Fibroblast of skin of back (primary cell): ENCODE data around the gene CYB5D1.
A peak's percentile ranks its signal among the peaks of the same experiment; 100 is the strongest.

Experiments used
- DNase-seq: peaks from one replicate; pipeline ENCODE4 v3.0.0-alpha.2; 2013

CYB5D1 gene

DNA sequence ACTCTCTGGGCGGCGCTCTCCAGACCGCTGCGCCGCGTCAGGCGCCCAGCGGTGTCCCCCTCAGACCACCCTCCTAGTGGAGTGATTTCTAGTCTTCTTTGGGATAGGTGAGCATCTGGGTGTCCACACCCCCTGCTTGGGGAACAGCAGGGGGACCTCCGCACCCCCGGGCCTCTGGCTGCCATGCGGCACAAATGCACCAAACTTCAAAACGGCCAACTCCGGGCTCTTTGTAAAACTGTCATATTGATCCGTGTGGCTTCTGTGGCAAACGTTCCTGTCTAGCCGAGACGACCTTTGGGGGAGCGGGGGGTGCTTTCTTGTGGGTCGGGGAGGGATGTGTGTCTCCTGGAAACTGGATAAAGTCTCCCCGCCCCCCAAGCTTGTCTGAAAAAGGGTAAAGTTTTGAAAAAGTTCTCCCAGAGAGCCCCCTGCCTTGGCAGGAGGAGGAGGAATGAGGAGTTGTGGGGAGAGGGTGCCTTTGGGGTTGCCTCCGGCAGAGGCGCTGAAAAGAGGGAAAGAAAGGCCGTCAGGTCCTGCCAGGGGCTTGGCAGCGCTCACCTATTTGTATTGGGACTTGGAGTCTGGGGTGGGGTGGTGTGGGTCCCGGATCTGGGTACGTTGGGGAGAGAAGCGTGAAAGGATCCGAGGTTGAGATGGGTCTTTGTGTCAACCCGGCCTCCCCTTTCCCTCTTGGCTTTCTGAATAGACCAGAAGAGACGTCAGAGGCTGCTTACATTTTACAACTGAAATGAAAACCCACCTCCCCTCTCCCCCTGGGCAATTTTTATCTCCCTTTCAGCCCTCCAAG is 28.6 kb downstream of the CYB5D1 start:
- DNase-seq, result peak; percentile 27

- DNase-seq, result no peak
Observed at GRCh38 chr17:7887038-7887481, 29.3 kb downstream of the CYB5D1 start.

DNA sequence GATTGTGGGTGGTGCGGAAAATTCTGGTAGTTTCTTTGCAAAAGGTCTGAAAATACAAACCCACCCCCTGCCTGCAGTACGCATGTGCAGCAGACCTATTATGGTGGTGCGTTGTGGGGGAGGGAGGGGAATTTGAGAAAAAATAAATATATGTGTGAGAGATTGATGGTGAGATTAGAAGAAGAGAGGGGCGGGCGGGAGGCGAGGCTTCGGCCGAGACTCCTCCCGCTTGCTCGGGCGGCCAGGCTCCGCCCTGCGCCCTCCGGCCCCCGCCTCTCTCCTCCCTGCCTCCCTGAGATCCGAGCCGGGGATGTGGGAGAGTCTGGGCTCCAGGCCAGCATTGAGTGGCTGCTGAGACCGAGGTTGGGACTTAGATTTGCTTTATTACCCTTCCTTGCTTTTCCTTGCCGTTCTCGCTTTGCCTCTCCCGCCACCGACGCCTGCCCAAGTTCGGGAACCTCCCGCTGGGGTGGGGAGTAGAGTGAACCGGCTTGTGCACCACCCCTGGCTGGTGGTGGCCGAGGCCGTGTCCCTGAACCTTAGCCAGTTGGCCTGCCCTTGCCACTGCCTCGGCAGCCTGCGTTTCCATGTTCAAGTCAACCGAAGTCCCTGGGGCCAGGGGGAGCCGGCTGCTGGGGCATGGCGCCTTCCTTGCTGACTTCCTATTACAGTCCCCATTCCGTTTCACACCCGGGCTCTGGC is 29.8 kb downstream of the CYB5D1 start:
- peak; percentile 99 for DNase-seq

GRCh38 chr17:7888184-7888920 is 30.5 kb downstream of the CYB5D1 start, which contains the start of gene CHD3:
TSS of gene CHD3 (plus strand) at chr17:7888789. CDS start at chr17:7889001, 212 bp downstream.
- DNase-seq, result peak; percentile 10

DNA sequence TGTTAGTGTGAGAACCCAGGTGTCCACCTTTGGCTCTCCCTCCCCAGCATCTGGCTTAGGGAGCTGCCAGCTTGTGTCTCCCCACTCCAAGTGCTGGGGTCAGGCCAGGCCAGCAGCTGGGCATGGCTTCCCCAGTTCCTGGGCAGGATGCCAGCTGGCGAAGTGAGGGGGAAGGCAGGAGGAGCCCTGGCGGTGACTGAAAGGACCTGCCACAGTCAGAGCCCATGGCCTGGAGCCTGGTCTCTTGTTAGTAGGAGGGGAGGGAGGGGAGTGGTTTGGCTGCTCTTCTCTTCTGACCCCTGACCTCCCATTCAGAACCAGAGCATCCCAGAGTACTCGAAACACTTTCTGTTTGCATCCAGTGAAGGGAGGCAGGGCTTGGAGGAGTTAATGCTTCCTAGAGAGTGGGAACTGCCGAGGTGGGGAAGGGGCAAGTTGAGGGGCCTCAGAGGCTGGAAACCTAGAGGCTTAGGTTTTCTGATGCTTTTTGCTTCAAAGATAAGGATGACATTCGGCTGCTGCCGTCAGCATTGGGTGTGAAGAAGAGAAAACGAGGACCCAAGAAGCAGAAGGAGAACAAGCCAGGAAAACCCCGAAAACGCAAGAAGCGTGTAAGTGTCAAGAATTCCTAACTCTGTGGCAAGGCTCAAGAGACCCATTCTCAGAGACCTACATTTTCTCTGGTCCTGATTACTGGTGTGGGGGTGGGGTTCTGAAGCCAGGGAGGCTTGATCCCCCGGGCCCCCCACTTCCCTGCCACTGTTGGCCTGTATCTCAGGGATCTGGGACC is 31.6 kb downstream of the CYB5D1 start:
- DNase-seq, result peak; percentile 93

DNA sequence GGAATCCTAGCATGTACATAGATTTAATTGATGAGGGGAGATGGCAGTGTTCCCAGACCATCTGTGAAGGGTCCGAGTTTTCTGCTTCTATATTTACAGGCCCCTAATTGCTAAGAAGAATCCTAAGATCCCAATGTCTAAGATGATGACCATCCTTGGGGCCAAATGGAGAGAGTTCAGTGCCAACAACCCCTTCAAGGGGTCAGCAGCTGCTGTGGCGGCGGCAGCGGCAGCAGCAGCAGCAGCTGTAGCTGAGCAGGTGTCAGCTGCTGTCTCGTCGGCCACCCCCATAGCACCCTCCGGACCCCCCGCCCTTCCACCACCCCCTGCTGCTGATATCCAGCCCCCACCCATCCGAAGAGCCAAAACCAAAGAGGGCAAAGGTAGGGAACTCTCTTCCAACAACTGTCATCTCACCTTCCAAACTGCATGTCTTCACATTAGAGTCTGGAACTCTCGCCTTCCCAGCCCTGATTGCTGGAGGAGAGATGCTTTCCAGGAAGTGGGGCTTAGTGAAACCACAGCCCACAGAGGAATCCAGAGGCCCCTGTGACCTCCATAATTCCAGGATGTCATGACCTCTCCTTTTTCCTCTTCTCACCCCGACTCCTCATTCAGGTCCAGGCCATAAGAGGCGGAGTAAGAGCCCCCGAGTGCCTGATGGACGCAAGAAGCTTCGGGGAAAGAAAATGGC is 35.5 kb downstream of the CYB5D1 start:
- DNase-seq, result no peak

- no peak for DNase-seq
Observed at GRCh38 chr17:7894226-7894625, 36.4 kb downstream of the CYB5D1 start.

DNA sequence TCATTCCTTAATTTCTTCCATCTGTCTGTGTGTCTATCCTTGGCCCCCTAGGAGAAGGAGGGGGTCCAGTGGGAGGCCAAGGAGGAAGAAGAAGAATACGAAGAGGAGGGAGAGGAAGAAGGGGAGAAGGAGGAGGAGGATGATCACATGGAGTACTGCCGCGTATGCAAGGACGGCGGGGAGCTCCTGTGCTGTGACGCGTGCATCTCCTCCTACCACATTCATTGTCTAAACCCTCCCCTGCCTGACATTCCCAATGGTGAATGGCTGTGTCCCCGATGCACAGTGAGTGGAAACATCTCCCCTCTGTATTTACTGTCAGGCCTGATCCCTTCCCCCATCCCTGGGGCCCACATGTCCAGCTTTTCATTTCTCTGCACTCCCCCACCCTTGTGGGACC is 37.1 kb downstream of the CYB5D1 start:
- no peak for DNase-seq

DNA sequence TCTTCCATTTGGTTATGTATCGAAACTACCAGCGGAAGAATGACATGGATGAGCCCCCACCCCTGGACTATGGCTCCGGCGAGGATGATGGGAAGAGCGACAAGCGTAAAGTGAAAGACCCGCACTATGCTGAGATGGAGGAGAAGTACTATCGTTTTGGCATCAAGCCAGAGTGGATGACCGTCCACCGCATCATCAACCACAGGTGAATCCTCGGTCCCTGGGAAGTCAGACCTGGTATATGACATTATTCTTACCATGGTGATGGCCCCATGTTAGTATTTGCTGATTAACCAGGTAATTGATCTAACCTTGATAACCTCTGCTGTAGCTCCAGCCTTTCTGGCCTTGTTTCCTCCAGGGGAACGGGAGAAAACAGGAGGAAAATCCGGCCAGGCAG is 39.3 kb downstream of the CYB5D1 start:
- DNase-seq, result no peak

- peak; percentile 50 for DNase-seq
Observed at GRCh38 chr17:7897773-7898172, 40.0 kb downstream of the CYB5D1 start.

- DNase-seq, result no peak
Observed at GRCh38 chr17:7903154-7904103, 45.6 kb downstream of the CYB5D1 start.

DNA sequence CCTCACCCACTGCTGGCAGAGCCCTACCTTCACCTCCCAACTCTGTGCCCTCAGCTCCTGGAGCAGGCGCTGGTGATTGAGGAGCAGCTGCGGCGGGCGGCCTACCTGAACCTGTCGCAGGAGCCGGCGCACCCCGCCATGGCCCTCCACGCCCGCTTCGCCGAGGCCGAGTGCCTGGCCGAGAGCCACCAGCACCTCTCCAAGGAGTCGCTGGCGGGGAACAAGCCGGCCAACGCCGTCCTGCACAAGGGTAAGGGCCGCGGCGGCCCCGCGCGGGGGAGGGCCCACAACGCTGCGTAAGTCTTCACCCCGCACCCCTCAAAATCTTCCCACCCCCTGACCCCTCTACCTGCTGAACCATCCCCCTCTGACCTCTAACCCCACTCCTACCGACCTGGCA is 51.3 kb downstream of the CYB5D1 start:
- no peak for DNase-seq

DNA sequence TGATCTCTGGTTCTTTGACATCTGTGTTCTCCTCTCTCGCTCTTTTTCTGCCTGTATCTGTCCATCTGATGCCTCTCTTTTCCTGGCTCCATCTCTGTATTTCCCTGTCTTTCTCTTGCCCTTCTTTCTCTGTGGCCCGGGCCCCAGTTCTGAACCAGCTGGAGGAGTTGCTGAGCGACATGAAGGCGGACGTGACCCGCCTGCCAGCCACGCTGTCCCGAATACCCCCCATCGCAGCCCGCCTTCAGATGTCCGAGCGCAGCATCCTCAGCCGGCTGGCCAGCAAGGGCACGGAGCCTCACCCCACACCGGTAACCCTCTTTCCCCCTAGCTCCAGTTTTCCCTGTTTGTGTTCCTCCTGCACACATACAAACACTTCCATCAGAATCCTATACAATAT is 52.5 kb downstream of the CYB5D1 start:
- no peak for DNase-seq

- DNase-seq, result no peak
Observed at GRCh38 chr17:7910711-7911110, 52.9 kb downstream of the CYB5D1 start.

DNA sequence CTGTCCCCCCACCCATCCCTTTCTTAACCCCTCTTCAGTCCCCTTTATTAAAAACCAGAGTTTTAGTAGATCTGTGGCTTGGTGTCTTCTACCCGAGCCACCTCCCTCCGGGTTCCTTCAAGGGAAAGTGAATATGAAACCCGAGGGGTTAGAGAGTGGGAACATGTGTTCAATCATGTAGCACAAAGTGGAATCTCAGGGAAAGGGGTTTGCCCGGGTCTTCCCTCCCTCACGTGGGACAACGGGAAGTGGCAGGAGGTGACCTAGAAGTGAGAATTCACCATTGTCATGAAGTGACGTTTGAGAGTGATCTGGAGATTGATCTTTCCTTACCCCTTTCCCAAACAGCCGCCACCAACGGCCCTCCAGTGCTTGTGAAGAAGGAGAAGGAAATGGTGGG is 53.3 kb downstream of the CYB5D1 start:
- DNase-seq, result no peak
